HL-60 (cell line): ENCODE data around the gene ARL3.

Experiments
- DNase-seq, 2 experiments: peaks; one replicate each; pipeline ENCODE4 v3.0.0-alpha.2; 2010 to 2020; ENCODE audit warnings: low read depth in 1 of 2, low spot score in 1 of 2
- H3K27ac ChIP-seq: fragments of 250-450 bp; sonication (Bioruptor Pico); replicated peaks from 2 replicates; pipeline ENCODE4 v1.5.1; 2020; ENCODE audit warnings: mild to moderate bottlenecking, moderate library complexity
- H3K27me3 ChIP-seq: fragments of 250-450 bp; sonication (Bioruptor Pico); 2 replicates; pipeline ENCODE4 v1.5.1; 2021; ENCODE audit warnings: mild to moderate bottlenecking, moderate library complexity; ENCODE audit not compliant: insufficient read depth, poor library complexity, severe bottlenecking
- H3K4me3 ChIP-seq: replicated peaks from 2 replicates; pipeline ENCODE4 v1.5.1; 2011; ENCODE audit warnings: mild to moderate bottlenecking, control low read depth, low read length; ENCODE audit not compliant: insufficient read depth
- GABPA ChIP-seq: IDR thresholded peaks from 2 replicates; pipeline ENCODE4 v1.6.1; 2012; ENCODE audit warnings: low read depth
- POLR2AphosphoS5 ChIP-seq: IDR thresholded peaks from 2 replicates; pipeline ENCODE4 v1.6.1; 2012; ENCODE audit warnings: low read depth
- SPI1 ChIP-seq: IDR thresholded peaks from 2 replicates; pipeline ENCODE4 v1.6.1; 2012; ENCODE audit warnings: low read depth, mild to moderate bottlenecking, borderline replicate concordance
- TF ChIP-seq, protein P1 (sequence below): IDR thresholded peaks from one replicate; pipeline ENCODE4 v1.5.1; 2011; ENCODE audit warnings: low read length, control low read depth, inconsistent platforms; ENCODE audit not compliant: insufficient read depth
- TF ChIP-seq, protein P2 (sequence below): IDR thresholded peaks from 2 replicates; pipeline ENCODE4 v1.6.1; 2012; ENCODE audit warnings: low read depth; ENCODE audit not compliant: insufficient replicate concordance

Gene ARL3

DNA sequence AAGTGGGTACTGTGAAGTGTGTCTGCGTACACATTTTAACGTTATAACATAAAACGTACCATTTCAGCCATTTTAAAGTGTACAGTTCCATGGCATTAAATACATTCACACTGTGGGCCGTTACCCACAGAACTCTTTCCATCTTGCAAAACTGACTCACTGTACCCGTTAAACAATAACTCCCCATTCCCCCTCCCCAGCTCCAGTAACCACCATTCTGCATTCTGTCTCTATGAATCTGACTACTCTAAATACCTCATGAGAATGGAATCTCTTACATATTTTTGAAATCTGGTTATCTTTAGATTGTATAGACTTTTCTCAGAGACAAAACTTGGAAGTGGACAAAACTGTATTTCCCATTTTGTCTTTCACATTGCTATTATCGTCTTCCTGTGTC lies 9.3 kb downstream of the ARL3 start:
- Histone ChIP-seq H3K4me3 (no peak overlapping the region), H3K27ac (no peak overlapping the region), H3K27me3 (no peaks in the 10 kb centered on the region)
- TF ChIP-seq, protein P1, sequence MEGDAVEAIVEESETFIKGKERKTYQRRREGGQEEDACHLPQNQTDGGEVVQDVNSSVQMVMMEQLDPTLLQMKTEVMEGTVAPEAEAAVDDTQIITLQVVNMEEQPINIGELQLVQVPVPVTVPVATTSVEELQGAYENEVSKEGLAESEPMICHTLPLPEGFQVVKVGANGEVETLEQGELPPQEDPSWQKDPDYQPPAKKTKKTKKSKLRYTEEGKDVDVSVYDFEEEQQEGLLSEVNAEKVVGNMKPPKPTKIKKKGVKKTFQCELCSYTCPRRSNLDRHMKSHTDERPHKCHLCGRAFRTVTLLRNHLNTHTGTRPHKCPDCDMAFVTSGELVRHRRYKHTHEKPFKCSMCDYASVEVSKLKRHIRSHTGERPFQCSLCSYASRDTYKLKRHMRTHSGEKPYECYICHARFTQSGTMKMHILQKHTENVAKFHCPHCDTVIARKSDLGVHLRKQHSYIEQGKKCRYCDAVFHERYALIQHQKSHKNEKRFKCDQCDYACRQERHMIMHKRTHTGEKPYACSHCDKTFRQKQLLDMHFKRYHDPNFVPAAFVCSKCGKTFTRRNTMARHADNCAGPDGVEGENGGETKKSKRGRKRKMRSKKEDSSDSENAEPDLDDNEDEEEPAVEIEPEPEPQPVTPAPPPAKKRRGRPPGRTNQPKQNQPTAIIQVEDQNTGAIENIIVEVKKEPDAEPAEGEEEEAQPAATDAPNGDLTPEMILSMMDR = no peak
- TF ChIP-seq, protein P2, sequence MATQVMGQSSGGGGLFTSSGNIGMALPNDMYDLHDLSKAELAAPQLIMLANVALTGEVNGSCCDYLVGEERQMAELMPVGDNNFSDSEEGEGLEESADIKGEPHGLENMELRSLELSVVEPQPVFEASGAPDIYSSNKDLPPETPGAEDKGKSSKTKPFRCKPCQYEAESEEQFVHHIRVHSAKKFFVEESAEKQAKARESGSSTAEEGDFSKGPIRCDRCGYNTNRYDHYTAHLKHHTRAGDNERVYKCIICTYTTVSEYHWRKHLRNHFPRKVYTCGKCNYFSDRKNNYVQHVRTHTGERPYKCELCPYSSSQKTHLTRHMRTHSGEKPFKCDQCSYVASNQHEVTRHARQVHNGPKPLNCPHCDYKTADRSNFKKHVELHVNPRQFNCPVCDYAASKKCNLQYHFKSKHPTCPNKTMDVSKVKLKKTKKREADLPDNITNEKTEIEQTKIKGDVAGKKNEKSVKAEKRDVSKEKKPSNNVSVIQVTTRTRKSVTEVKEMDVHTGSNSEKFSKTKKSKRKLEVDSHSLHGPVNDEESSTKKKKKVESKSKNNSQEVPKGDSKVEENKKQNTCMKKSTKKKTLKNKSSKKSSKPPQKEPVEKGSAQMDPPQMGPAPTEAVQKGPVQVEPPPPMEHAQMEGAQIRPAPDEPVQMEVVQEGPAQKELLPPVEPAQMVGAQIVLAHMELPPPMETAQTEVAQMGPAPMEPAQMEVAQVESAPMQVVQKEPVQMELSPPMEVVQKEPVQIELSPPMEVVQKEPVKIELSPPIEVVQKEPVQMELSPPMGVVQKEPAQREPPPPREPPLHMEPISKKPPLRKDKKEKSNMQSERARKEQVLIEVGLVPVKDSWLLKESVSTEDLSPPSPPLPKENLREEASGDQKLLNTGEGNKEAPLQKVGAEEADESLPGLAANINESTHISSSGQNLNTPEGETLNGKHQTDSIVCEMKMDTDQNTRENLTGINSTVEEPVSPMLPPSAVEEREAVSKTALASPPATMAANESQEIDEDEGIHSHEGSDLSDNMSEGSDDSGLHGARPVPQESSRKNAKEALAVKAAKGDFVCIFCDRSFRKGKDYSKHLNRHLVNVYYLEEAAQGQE = no peak
- TF ChIP-seq GABPA (no peak), POLR2AphosphoS5 (no peak), SPI1 (no peak)
- DNase-seq = no peak

DNA sequence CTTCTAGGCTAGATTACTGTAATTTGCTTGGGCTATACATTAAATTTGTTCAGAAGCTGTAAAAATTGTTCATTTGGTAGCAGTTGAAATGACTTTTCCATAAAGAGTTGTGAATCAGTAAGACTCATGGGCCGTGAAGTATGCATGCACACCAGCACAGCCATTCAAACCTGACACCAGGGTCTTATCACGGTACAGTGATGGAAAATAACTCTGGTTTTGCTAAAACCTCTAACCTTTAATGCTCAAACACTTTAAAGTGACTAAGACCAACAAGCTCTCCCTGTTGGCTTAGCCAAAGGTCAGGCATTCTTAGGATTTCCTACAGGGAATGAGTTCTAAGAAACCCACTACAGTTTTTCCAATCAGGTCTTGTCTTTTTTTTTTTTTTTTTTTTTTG lies 11.5 kb downstream of the ARL3 start:
- DNase-seq = no peak
- Histone ChIP-seq H3K27me3 (no peaks in the 10 kb centered on the region), H3K27ac (no peak overlapping the region), H3K4me3 (no peak overlapping the region)
- TF ChIP-seq, protein P1 = no peak
- TF ChIP-seq SPI1 = no peak
- TF ChIP-seq, protein P2 = no peak

DNA sequence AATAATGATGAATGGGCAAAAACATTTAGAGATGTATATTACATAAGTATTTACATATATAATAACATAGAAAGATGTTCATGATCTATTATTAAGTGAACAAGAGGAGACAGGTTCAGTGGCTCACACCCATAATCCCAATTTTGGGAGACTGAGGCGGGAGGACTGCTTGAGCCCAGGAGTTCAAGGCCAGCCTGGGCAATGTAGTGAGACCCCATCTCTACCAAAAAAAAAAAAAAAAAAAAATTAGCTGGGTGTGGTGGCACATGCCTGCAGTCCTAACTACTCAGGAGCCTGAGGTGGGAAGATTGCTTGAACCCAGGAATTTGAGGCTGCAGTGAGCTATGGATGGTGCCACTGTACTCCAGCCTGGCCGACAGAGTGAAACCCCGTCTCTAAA lies 12.4 kb downstream of the ARL3 start:
- Histone ChIP-seq H3K27me3 (no peaks in the 10 kb centered on the region), H3K27ac (no peak overlapping the region), H3K4me3 (no peak overlapping the region)
- TF ChIP-seq, protein P1 = no peak
- TF ChIP-seq GABPA = no peak
- no peak for TF ChIP-seq POLR2AphosphoS5
- TF ChIP-seq SPI1 = no peak
- TF ChIP-seq, protein P2 = no peak
- DNase-seq = no peak
